ENCODE results near the gene STARD9. TPM values are rescaled to one million over a fixed set of nuclear protein-coding genes. Genes with fewer than 3 reads are reported as not detected.

The STARD9 gene
- total RNA-seq, 1 donor from 2014 or later = 7.2 TPM

DNA sequence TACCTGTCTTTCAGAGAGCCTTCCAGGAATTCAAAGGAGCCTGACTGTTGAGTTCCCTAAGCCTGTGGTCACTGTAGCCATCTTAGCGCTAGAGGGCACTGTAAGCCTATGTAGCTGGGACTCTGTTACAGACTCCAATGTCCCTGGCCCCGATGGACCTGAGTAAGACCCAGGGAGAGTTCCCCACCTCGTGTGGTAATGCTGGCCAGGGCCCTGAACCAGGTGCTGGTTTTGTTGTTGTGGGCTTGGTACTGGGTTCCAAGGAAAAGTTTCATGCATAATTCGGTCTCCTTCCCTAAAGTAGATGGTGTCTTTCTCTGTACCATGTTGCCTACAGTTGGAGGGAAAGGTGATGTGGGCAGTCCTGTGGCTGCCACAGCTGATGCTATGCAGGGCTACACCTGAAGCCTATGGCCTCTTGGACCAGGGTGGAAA, 129.1 kb downstream of the STARD9 start:
- Mint-ChIP-seq H3K4me3 (ENCODE audit: unreplicated experiment) (no peak overlapping the region), H3K9me3 (ENCODE audit: unreplicated experiment) (no peaks in the 10 kb centered on the region), H3K27ac (ENCODE audit: unreplicated experiment) (no peak overlapping the region), H3K4me1 (ENCODE audit: unreplicated experiment) (no peaks in the 10 kb centered on the region), H3K36me3 (ENCODE audit: low read depth, unreplicated experiment) (no peaks in the 10 kb centered on the region), H3K27me3 (ENCODE audit: unreplicated experiment) (peaks cover 3% of the 10 kb centered on the region)
- DNase-seq (ENCODE audit: low spot score) = peak; percentile 72
- TF ChIP-seq, protein P1, sequence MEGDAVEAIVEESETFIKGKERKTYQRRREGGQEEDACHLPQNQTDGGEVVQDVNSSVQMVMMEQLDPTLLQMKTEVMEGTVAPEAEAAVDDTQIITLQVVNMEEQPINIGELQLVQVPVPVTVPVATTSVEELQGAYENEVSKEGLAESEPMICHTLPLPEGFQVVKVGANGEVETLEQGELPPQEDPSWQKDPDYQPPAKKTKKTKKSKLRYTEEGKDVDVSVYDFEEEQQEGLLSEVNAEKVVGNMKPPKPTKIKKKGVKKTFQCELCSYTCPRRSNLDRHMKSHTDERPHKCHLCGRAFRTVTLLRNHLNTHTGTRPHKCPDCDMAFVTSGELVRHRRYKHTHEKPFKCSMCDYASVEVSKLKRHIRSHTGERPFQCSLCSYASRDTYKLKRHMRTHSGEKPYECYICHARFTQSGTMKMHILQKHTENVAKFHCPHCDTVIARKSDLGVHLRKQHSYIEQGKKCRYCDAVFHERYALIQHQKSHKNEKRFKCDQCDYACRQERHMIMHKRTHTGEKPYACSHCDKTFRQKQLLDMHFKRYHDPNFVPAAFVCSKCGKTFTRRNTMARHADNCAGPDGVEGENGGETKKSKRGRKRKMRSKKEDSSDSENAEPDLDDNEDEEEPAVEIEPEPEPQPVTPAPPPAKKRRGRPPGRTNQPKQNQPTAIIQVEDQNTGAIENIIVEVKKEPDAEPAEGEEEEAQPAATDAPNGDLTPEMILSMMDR (IDR thresholded peaks at IDR 0.05; ENCODE audit: unreplicated experiment) = peak; percentile 40

GRCh38 chr15:42705336-42705735, 129.9 kb downstream of the STARD9 start:
- TF ChIP-seq, protein P1 (IDR thresholded peaks at IDR 0.05; ENCODE audit: unreplicated experiment) = no peak
- no peak overlapping the region for H3K27ac Mint-ChIP-seq (ENCODE audit: unreplicated experiment)
- H3K27me3 Mint-ChIP-seq (ENCODE audit: unreplicated experiment) = peaks cover 3% of the 10 kb centered on the region
- H3K36me3 Mint-ChIP-seq (ENCODE audit: low read depth, unreplicated experiment) = no peaks in the 10 kb centered on the region
- DNase-seq (ENCODE audit: low spot score) = no peak
- no peaks in the 10 kb centered on the region for H3K9me3 Mint-ChIP-seq (ENCODE audit: unreplicated experiment)
- H3K4me3 Mint-ChIP-seq (ENCODE audit: unreplicated experiment) = no peak overlapping the region
- H3K4me1 Mint-ChIP-seq (ENCODE audit: unreplicated experiment) = no peaks in the 10 kb centered on the region

- H3K4me3 Mint-ChIP-seq (ENCODE audit: unreplicated experiment) = no peak overlapping the region
- H3K27me3 Mint-ChIP-seq (ENCODE audit: unreplicated experiment) = peaks cover 3% of the 10 kb centered on the region
- H3K27ac Mint-ChIP-seq (ENCODE audit: unreplicated experiment) = no peak overlapping the region
- TF ChIP-seq, protein P1 (IDR thresholded peaks at IDR 0.05; ENCODE audit: unreplicated experiment) = no peak
- H3K36me3 Mint-ChIP-seq (ENCODE audit: low read depth, unreplicated experiment) = no peaks in the 10 kb centered on the region
- no peaks in the 10 kb centered on the region for H3K9me3 Mint-ChIP-seq (ENCODE audit: unreplicated experiment)
- no peaks in the 10 kb centered on the region for H3K4me1 Mint-ChIP-seq (ENCODE audit: unreplicated experiment)
- no peak for DNase-seq (ENCODE audit: low spot score)
Measured at GRCh38 chr15:42707068-42707467, 131.7 kb downstream of the STARD9 start.

GRCh38 chr15:42707873-42708544, 132.6 kb downstream of the STARD9 start:
- no peak for DNase-seq (ENCODE audit: low spot score)
- TF ChIP-seq, protein P1 (IDR thresholded peaks at IDR 0.05; ENCODE audit: unreplicated experiment) = no peak
- no peaks in the 10 kb centered on the region for H3K9me3 Mint-ChIP-seq (ENCODE audit: unreplicated experiment)
- H3K27ac Mint-ChIP-seq (ENCODE audit: unreplicated experiment) = no peak overlapping the region
- peaks cover 3% of the 10 kb centered on the region for H3K27me3 Mint-ChIP-seq (ENCODE audit: unreplicated experiment)
- no peak overlapping the region for H3K4me3 Mint-ChIP-seq (ENCODE audit: unreplicated experiment)
- H3K36me3 Mint-ChIP-seq (ENCODE audit: low read depth, unreplicated experiment) = no peaks in the 10 kb centered on the region
- H3K4me1 Mint-ChIP-seq (ENCODE audit: unreplicated experiment) = no peaks in the 10 kb centered on the region

GRCh38 chr15:42710662-42711061, 135.3 kb downstream of the STARD9 start:
- TF ChIP-seq, protein P1 (IDR thresholded peaks at IDR 0.05; ENCODE audit: unreplicated experiment) = no peak
- Mint-ChIP-seq H3K36me3 (ENCODE audit: low read depth, unreplicated experiment) (no peaks in the 10 kb centered on the region), H3K4me1 (ENCODE audit: unreplicated experiment) (peaks cover 3% of the 10 kb centered on the region), H3K9me3 (ENCODE audit: unreplicated experiment) (no peaks in the 10 kb centered on the region), H3K27me3 (ENCODE audit: unreplicated experiment) (peaks cover 2% of the 10 kb centered on the region), H3K27ac (ENCODE audit: unreplicated experiment) (no peak overlapping the region), H3K4me3 (ENCODE audit: unreplicated experiment) (no peak overlapping the region)
- DNase-seq (ENCODE audit: low spot score) = no peak
